LNCaP clone FGC (cell line): ENCODE results near the gene LRP5.

Source experiments
- DNase-seq: peaks from one replicate; pipeline ENCODE4 v3.0.0-alpha.2; 2011; ENCODE audit warnings: low read depth
- H3K4me3 ChIP-seq: 2 replicates; pipeline ENCODE4 v1.5.1; 2011; ENCODE audit warnings: mild to moderate bottlenecking, low read depth, low read length, control low read depth
- CTCF ChIP-seq: IDR thresholded peaks from 2 replicates; pipeline ENCODE4 v1.5.1; 2012; ENCODE audit warnings: mild to moderate bottlenecking; ENCODE audit not compliant: control insufficient read depth, insufficient read depth; ENCODE audit errors: extremely low read depth

The LRP5 gene

GRCh38 chr11:68353669-68354068 is 41.3 kb downstream of the LRP5 start:
- H3K4me3 ChIP-seq: no peak overlapping the region
- no peak for DNase-seq
- TF ChIP-seq CTCF: no peak

- H3K4me3 ChIP-seq: no peak overlapping the region
- TF ChIP-seq CTCF: no peak
- peak; percentile 80 for DNase-seq
Measured at GRCh38 chr11:68354148-68354872, 41.9 kb downstream of the LRP5 start.

GRCh38 chr11:68355471-68355870 is 43.1 kb downstream of the LRP5 start:
- DNase-seq: no peak
- no peak for TF ChIP-seq CTCF

GRCh38 chr11:68357568-68357967 is 45.2 kb downstream of the LRP5 start:
- DNase-seq: no peak
- H3K4me3 ChIP-seq: no peak overlapping the region
- no peak for TF ChIP-seq CTCF

More at GRCh38 chr11:68355471-68355870, 43.1 kb downstream of the LRP5 start:
- no peak overlapping the region for H3K4me3 ChIP-seq

GRCh38 chr11:68358416-68358815 is 46.0 kb downstream of the LRP5 start:
- H3K4me3 ChIP-seq: no peak overlapping the region
- no peak for DNase-seq
- no peak for TF ChIP-seq CTCF

- no peak for TF ChIP-seq CTCF
- H3K4me3 ChIP-seq: no peak overlapping the region
- no peak for DNase-seq
Measured at GRCh38 chr11:68361702-68362101, 49.3 kb downstream of the LRP5 start.
